OCI-LY1 (cell line): ENCODE data around the gene RAB6A.

Experiments used
- CTCF ChIP-seq: fragments of 200-600 bp; sonication (generic), shearing (Covaris generic); IDR thresholded peaks from 2 replicates; pipeline ENCODE4 v1.5.1; 2017; ENCODE audit warnings: mild to moderate bottlenecking, antibody characterized with exemption, low read length, moderate library complexity, mixed read lengths
- EZH2 ChIP-seq: fragments of 200-600 bp; sonication (generic), shearing (Covaris generic); IDR thresholded peaks from 2 replicates; pipeline ENCODE4 v1.8.0; 2017; ENCODE audit warnings: borderline replicate concordance, mixed run types, mild to moderate bottlenecking, antibody characterized with exemption, low read length, moderate library complexity, mixed read lengths

GRCh38 chr11:73705053-73705452, 55.8 kb downstream of the RAB6A start:
- no peak for TF ChIP-seq CTCF
- TF ChIP-seq EZH2: no peak
